SK-MEL-5 (cell line): ENCODE measurements around the gene CSF2. TPM values are rescaled to one million over a fixed set of nuclear protein-coding genes. Genes with fewer than 3 reads are reported as not detected.

Experiments used
- DNase-seq: peaks from one replicate; pipeline ENCODE4 v3.0.0-alpha.2; 2016; ENCODE audit warnings: low read depth, low spot score
- in situ Hi-C: cut with HindIII; loops from 2 replicates; pipeline ENCODE4 v1.10.0; 2016; ENCODE audit warnings: low sequenced_read_pairs, high pct_unique_total_duplicates, low pct_unique_long_range_greater_than_20kb
- total RNA-seq: library from RNA; depleted of rRNA; stranded (reverse); fragments of >200 nt; shearing (Covaris generic); gene quantifications from 2 replicates; pipeline ENCODE4 v1.2.3, GENCODE V29; 2014

Gene CSF2
- total RNA-seq, 1 experiment from 2014 or later: not detected

DNA sequence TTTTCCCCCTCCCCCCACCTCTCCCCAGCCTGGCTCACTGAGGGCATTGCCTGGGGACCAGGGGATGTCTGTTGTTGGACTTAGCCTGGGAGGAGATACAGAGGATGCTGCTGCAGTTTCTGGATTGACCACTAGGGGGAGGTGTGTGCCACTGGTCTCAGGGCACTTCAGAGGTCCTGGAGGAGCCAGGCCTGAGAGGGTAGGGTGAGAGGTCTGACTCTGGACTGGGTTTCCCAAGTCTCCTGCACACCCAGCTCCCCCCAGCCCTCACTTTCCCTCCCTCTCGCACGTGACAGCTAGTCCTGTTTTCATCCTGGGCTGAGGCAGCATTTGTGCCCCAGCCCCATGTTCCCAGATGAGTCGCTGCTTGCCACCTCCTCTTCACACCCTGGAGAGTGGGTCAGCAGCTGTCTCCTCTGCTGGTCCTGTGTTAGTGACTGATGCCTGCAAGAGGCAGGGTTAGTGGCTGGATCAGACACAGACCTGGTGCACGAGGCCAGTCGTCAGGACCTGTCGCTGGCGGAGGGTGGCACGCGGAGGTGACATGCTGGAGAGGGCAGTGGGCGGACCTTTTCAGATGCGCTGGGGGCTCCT, 8.8 kb upstream of the CSF2 start:
- DNase-seq: peak; percentile 83
- in situ Hi-C loops: no loop called here

GRCh38 chr5:132065351-132065937, 8.1 kb upstream of the CSF2 start:
- in situ Hi-C loops: no loop called here
- peak; percentile 70 for DNase-seq

DNA sequence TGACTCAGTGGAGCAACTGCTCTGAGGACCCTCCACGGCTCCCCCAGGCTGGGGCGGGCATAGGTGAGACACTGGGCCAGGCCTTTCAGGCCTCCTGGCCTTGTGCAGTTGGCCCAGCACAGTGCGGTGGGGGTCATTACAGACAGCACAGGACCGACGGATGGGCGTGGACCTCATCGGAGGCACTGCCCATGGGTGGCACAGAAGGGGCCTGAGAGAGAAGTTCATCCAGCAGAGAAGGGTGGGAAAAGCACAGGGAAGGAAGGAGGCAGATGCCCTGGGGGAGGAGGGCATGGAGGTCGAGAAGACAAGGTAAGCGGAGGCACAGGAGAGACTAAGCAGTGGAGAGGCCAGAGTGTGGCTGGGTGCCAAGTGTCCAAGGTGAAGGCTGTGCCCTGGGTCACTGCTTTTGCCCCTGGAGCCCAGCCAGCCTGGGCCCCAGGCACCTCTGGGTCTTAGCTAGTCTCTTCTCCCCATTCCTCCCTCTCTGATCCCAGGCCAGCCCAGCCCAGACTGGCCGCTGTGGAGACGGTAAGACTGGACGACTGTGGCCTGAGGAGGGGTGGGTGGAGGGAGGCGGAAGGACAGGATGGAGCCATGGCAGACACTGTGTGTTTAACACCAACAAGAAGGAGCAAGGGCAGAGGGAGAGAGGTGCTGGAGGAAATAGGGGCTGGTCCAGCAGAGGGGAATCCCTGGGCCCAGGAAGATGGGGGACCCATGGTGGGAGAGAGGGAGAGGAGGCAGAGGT, 7.5 kb upstream of the CSF2 start:
- in situ Hi-C loops: no loop called here
- no peak for DNase-seq

GRCh38 chr5:132066871-132067270, 6.7 kb upstream of the CSF2 start:
- DNase-seq: no peak
- in situ Hi-C loops: no loop called here

- DNase-seq: no peak
- in situ Hi-C loops: no loop called here
Measured at GRCh38 chr5:132067451-132067850, 6.1 kb upstream of the CSF2 start.

GRCh38 chr5:132067941-132068808, 5.4 kb upstream of the CSF2 start:
- in situ Hi-C loops: no loop called here
- DNase-seq: no peak

DNA sequence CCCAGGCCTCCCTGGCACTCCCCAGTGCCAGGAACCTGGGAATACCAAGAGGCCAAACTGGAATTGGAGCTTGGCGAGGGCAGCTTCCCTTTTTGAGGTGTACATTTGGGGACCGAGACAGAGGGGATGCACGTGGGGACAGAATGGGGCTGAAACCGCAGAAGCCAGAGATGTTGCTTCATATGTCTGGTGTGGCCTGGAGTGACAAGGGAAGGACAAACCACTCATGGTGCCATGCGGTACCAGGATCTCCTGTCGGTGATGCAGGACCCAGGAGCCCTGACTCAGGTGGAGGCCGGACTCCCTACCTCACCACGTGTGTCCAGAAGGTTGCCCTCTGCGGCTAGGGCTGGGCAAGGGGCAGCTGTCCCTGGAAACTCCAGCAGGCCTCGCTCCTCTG, 4.0 kb upstream of the CSF2 start:
- no peak for DNase-seq
- in situ Hi-C loops: no loop called here

GRCh38 chr5:132069994-132070393, 3.6 kb upstream of the CSF2 start:
- in situ Hi-C loops: no loop called here
- no peak for DNase-seq

- DNase-seq: no peak
- in situ Hi-C loops: no loop called here
Measured at GRCh38 chr5:132070460-132071337, 2.9 kb upstream of the CSF2 start.

DNA sequence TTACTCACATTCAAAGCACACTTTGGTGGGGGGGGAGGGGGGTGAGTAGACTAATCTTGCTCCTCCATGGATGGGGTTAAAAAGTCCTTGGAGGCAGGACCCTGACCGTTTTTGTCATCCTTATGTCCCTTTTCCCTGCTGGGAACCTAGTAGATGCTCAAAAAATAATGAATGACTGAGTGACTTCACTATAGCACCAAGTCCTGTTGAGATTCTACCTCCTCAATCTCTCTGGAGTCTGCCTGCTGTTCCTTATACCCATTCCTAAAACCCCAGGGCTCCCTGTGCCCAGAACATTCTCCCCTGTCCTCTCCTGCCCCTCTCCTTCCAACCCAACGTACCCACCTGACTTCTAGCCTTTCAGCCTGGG, 2.3 kb upstream of the CSF2 start:
- in situ Hi-C loops: no loop called here
- no peak for DNase-seq

DNA sequence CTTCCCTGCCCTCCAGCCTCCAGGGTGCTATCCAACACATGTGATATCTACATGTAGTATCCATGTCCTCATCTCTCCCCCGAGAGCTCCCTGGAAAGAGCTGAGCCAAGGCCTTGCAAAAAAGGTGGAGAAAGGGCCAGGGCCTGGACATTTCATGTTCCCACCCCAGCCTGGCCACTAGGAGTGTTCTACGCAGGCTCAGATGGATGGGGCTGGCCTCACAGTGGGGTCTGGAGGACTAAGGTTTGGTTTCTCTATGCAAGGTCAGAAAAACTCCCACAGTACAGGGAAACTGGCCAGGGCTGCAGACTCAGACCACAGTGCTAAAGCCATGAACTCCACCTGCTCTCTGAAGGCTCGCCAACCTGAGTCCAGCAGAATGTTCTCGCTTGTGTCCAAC, 1.5 kb upstream of the CSF2 start:
- in situ Hi-C loops: no loop called here
- no peak for DNase-seq

DNA sequence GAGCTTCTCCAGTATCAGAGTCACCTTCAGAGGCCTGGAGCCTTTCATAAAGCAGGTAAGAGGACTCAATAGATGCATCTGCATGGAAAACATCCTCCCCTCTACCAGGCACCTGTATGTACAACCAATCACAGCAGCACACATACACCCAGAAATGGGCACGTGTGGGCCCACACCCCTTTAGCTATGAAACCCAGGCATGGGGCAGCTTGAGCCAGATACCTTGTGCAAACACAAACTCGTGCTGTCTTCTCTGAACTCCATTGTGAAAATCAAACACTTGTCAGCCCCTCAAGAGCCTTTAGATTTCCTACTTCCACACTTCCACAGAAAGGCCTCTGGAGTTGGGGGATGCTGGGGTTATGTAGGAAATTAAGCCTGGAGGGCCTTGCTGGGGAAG, 1.1 kb upstream of the CSF2 start:
- in situ Hi-C loops: no loop called here
- no peak for DNase-seq

- in situ Hi-C loops: no loop called here
- no peak for DNase-seq
Measured at GRCh38 chr5:132074091-132074771, 642 bp downstream of the CSF2 start.

DNA sequence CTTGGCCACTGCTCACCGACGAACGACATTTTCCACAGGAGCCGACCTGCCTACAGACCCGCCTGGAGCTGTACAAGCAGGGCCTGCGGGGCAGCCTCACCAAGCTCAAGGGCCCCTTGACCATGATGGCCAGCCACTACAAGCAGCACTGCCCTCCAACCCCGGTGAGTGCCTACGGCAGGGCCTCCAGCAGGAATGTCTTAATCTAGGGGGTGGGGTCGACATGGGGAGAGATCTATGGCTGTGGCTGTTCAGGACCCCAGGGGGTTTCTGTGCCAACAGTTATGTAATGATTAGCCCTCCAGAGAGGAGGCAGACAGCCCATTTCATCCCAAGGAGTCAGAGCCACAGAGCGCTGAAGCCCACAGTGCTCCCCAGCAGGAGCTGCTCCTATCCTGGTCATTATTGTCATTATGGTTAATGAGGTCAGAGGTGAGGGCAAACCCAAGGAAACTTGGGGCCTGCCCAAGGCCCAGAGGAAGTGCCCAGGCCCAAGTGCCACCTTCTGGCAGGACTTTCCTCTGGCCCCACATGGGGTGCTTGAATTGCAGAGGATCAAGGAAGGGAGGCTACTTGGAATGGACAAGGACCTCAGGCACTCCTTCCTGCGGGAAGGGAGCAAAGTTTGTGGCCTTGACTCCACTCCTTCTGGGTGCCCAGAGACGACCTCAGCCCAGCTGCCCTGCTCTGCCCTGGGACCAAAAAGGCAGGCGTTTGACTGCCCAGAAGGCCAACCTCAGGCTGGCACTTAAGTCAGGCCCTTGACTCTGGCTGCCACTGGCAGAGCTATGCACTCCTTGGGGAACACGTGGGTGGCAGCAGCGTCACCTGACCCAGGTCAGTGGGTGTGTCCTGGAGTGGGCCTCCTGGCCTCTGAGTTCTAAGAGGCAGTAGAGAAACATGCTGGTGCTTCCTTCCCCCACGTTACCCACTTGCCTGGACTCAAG, 1.5 kb downstream of the CSF2 start:
- in situ Hi-C loops: no loop called here
- no peak for DNase-seq

DNA sequence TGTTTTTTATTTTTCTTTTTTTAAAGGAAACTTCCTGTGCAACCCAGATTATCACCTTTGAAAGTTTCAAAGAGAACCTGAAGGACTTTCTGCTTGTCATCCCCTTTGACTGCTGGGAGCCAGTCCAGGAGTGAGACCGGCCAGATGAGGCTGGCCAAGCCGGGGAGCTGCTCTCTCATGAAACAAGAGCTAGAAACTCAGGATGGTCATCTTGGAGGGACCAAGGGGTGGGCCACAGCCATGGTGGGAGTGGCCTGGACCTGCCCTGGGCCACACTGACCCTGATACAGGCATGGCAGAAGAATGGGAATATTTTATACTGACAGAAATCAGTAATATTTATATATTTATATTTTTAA, 2.1 kb downstream of the CSF2 start:
- no peak for DNase-seq
- in situ Hi-C loops: no loop called here

- in situ Hi-C loops: no loop called here
- DNase-seq: no peak
Measured at GRCh38 chr5:132076202-132076830, 2.7 kb downstream of the CSF2 start.
